ENCODE measurements around the gene MAP7D1.

Gene MAP7D1

DNA sequence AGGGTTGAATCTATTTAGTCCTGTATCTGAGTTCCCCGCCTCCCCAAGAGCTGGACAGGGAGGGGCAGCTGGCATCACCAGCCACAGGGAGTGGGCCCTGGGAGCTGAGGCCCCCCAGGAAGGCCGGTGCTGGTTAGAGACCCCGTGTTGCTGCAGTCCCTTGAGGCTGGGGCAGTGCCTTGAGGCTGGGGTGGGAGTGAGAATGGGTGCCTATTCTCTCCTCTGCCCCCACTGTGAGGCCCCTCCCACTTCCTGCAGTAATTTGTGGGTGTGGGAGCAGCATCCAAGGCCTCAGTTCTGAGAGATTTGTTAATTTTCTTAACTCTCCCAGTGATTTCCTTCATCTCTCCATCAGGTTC lies 4.1 kb upstream of the MAP7D1 start:
- no peak for DNase-seq (ENCODE audit: low spot score)

DNA sequence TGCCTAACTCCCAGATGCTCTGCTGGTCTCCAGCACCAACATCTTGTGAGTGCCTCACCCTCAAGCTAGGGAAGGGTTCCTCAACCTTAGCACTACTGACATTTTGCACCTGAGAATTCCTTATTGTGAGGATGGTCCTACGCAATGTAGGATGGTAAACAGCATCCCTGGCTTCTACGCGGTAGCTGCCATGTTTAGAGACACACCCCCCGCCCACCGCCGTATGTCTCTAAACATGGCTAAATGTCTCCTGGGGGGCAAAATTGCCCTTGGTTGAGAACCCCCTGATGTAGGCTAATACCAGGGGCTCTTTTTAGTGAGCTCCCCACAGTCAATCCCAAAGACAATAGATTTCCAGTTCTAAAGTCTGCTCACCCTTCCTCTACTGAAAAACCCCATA lies 2.5 kb upstream of the MAP7D1 start:
- DNase-seq (ENCODE audit: low spot score), result no peak

DNA sequence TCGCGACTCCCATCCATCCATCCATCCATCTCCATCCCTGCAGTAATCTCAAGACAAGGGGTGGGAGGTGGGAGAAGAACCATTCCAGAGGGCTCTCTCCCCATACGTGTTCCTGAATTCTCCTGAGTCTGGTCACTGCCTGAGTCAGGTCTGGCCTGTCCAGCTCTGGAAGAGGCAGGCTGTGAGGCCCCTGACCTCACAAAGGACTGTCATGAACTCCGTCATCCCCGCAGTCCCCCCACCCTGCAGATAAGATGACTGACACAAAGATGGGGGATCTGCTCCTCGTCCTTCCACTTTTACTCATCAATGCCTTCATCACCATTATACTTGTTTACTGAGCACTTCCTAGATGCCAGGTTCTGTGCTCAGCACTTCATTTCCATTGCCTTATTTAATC lies 1.6 kb upstream of the MAP7D1 start:
- no peak for DNase-seq (ENCODE audit: low spot score)

DNA sequence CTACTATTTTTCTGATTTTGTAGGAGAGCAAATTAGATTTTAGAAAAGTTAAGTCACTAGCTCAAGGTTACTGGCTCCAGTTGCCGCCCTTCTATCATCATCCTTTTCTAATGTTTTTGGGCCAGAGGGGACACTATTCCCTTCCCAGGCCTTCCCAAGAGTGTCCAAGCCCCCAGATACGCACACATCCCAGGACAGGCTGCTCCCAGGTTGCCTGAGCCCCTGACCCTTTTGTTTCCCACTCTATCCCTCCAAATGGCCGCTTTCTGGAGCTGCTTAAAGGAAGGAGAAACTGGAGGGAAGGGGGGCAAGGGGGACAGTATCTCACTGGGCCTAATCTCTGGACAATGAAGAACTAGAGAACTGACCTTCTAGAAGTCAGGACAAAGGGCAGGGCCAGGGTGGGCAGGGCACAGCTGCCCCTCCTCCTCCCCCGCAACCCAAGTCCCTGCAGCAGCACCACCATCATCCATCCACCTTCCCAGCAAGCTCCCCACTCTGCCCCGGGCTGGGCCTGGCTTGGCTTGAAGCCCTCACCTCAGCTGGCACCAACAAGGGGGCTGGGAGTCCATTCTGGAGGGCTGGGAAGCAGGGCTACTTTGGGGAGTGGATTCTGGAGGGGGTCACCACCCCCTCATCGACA lies 1.1 kb upstream of the MAP7D1 start:
- peak; percentile 42 for DNase-seq (ENCODE audit: low spot score)

GRCh38 chr1:36156329-36157114 lies 562 bp downstream of the MAP7D1 start:
- DNase-seq (ENCODE audit: low spot score), result peak; percentile 92

GRCh38 chr1:36157115-36157903 lies 1.3 kb downstream of the MAP7D1 start:
- DNase-seq (ENCODE audit: low spot score), result no peak

- peak; percentile 64 for DNase-seq (ENCODE audit: low spot score)
Measured at GRCh38 chr1:36157973-36158826, 2.2 kb downstream of the MAP7D1 start.

GRCh38 chr1:36158827-36159252 lies 2.9 kb downstream of the MAP7D1 start:
- peak; percentile 59 for DNase-seq (ENCODE audit: low spot score)

DNA sequence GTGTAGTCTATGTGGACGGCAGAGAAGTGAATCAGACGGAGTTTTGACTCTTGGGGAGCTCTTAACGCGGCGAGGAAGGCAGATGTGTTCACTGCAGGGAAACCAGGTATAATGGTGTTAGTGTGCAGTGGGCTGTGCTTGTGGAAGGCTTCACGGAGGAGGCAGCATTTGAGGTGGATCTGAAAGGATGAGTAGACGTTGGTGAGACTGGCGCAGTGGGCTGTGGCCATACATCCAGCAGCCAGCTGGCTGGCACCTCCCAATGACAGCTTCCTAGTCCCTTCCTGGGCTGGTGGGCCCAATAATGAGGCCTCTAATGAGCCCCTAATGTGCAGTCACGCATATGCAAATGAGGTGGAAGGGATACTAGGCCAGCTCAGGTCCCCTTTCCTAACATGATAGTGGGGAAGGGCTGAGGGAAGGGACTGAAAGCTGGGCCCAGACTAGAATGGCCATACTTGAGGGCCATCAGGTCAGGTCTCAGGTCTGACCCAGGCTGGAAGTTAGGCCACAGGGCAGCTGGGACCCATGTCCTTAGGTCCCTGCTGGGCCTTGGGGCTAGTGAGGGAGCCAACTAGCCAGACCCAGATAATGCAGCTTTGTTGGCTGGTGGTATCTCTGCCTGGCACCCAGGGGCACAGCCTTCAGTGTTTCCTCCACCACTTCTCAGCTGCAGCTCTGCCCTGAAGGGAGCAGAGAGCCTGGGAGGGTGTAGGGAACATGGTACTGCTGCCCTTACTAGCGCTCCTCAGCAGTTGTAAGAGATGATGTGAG lies 3.8 kb downstream of the MAP7D1 start:
- DNase-seq (ENCODE audit: low spot score), result peak; percentile 94

- no peak for DNase-seq (ENCODE audit: low spot score)
Measured at GRCh38 chr1:36160388-36160948, 4.5 kb downstream of the MAP7D1 start.

DNA sequence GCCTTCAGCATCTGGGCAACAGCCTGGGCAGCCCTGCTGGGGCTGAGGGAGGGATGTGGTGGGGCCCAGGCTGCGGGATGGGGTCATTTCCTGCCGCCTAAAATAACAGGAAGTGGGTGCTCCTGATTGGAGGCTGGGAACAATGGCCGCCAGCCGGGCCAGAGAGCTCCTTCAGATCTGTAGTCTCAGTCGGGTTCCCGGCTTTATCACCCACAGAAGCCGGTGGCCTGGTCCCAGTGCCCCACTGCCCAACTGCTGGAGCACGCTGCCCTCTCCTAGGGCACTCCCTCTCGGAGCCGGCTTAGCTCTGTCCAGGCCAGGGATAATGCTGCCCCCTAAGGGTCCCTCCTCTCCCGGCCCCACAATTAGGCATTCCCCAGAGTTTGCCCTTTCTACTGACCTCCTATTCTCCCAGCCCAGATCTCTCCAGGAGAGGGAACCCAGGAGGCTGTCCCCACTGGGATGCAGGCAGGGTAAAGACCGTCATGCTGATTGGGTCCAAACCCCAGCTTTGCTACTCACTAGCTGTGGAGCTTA lies 5.1 kb downstream of the MAP7D1 start:
- peak; percentile 70 for DNase-seq (ENCODE audit: low spot score)

DNA sequence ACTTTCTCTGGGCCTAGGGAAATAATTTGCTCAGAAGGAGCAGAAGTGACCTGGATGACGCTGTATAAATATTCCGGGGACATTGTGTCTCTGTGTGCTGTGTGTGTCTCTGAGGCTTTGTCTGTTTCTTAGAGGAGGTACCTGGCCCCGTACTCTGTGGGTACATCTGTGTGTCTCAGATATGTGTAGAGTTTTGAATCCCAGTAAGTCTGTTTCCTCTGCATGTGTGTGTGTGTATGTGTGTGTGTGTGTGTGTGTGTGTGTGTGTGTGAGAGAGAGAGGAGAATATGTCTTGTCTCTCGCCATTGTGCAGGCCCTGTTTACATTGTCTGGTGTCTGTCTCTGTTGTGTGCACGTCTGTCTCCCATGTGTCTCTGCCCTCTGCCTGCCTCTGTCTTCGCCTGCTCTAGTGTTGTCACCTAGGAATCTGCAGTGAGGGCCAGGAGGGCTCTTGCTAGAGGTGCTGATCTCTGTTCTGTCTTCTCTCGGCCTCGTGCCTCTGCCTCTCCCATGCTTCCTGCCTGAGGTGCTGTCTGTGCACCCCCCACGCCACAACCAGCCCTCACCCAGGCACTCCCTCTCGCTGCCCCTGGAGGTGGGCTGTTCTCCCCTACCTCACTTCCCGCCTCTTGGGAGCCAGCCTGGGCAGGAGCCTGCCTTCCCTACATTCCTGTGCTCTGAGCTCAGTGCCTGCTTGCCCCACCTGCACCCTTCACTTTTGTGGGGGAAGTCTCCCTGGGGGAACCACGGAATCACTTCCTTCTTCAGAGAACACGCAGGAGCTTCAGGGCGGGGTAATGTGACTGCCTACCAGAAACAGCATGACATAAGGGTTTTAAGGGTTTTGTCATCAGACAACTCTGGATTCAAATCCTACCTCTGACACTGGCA lies 5.9 kb downstream of the MAP7D1 start:
- DNase-seq (ENCODE audit: low spot score), result peak; percentile 43

GRCh38 chr1:36162680-36163239 lies 6.8 kb downstream of the MAP7D1 start:
- DNase-seq (ENCODE audit: low spot score), result peak; percentile 39

DNA sequence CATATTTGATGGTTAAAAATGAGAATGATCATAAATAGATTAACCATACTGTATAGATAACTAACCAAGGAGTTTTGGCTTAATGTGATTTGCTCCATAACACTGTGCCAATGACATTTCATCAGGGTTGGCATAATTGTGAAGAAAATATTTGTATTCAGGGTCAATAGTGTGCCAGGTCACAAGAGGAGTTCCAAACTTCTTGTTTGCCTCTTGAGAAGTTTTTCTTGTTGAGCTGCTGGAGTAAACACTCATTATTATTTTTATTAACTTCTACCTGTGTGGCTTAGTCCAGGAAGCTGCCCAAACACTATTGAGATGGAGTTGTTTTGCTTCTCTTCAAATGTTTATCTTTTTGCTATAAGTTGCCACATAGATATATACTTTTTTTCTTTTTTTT lies 7.5 kb downstream of the MAP7D1 start:
- DNase-seq (ENCODE audit: low spot score), result no peak

DNA sequence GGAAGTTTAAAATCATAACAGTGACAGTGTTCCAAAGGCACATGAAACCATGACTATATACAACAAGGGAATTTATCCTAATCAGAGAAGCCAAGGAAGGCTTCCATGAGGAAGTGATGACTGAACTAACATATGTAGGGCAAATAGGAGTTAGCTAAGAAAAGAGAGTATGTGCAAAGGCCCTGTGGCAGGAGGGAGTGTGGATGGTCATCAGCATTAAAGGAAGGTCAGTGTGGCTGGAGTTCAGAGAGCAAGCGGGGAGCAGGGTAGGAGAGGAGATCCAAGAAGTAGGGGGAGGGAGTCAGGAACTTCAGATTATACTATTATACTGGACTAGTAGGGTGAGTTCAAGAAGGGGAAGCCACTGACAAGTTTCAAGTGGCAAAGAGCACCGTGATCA lies 8.4 kb downstream of the MAP7D1 start:
- no peak for DNase-seq (ENCODE audit: low spot score)

DNA sequence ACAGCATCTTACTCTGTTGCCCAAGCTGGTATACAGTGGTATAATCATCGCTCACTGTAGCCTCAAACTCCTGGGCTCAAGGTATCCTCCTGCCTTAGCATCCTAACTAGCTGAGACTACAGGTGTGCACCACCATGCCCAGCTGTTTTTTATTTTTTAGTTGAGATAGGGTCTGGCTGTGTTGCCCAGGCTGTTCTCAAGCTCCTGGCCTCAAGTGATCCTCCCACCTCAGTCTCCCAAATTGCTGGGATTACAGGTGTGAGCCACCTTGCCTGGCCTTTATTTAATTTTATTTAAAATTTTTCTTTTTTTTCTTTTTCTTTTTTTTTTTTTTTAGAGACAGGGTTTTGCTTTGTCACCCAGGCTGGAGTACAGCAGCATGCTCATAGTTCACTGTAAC lies 9.2 kb downstream of the MAP7D1 start:
- no peak for DNase-seq (ENCODE audit: low spot score)

DNA sequence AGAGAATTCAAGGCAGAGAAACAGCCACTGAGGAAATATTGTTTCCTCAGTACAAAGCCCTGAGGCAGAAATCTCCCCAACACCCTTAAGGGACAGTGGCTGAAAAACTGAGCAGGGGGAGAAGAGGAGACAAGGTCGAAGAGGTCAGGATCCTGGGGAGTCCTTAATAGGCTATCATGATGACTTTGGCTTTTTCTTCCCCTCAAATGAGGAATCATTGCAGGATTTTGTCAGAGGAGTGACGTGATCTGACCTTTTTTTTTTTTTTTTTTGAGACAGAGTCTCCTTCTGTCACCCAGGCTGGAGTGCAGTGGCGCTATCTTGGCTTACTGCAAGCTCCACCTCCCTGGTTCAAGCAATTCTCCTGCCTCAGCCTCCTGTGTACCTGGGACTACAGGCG lies 10.2 kb downstream of the MAP7D1 start:
- DNase-seq (ENCODE audit: low spot score), result no peak

DNA sequence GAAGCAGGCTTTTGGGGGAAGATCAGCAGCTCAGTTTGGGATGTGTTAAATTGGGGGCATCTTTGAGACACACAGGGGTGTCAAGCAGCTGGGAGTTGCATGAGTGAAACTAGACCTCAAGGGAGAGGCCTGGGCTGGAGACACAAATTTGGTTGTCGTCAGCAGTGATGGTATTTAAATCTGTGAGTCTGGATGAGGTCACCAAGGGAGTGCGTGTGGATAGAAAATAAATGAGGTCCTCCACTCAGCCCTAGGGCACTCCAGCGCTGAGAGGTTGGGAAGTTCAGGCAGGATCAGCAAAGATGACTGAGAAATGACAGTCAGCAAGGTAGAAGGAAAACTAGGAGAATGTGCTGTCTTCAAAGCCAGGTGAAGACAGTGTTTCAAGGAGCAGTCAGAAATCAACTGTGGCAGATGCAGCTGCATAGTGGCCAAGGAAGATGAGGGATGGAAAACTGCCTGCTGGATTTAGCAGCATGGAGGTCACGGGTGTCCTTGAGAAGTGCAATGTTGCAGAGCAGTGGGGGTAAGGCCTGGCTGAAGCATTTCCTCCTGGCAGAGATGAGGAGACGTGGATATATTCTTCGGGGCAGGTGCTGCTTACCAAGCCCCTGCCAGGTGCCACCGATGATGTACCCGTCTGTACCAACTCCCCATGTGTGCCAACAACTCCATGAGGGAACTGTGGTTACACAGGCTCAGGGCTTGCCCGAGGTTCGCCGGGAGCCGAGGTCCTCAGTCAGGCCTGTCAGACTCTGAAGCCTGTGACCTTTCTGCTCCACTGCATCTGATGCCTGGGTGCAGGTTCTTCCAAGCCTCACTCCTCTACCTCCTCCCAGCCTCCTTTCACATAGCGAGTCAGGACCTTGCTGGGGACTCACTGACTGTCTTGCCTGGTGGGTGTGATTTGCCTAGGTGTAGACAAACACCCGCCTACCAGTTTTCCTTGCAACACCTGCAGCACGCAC lies 11.3 kb downstream of the MAP7D1 start:
- DNase-seq (ENCODE audit: low spot score), result no peak

All from globus pallidus (tissue), 1 donor.